GM12878 (cell line): Measurements from ENCODE around the gene GAL3ST2. TPM values are rescaled to one million over a fixed set of nuclear protein-coding genes. Genes with fewer than 3 reads are reported as not detected.

Source experiments
- ATAC-seq: fragments of 200-7000 bp; cut with Tn5 transposase; 3 replicates; pipeline ENCODE4 v1.9.1; 2020; ENCODE audit warnings: mild to moderate bottlenecking, moderate library complexity
- BruUV-seq: library from RNA; stranded (reverse); fragments of 400-500 nt; replicated peaks from 2 replicates; lab custom pipeline; 2021; lab: Mats Ljungman, UMichigan
- CTCF ChIA-PET: fragments of 300-600 bp; sonication (Branson Sonifier 250); formaldehyde crosslinking; extraction: SDS; loops from one replicate; lab custom pipeline; 2021; ENCODE audit warnings: inconsistent platforms; lab: Yijun Ruan, JAX
- POLR2A ChIA-PET: fragments of 350-600 bp; formaldehyde crosslinking; extraction: SDS; loops from one replicate; lab custom pipeline; 2021; ENCODE audit warnings: inconsistent platforms; lab: Charles Lee
- RAD21 ChIA-PET: fragments of 300-600 bp; sonication (Branson Sonifier 250); formaldehyde crosslinking; loops from one replicate; lab custom pipeline; 2023; ENCODE audit warnings: antibody characterized with exemption; ENCODE audit not compliant: unreplicated experiment; lab: Charles Lee
- SMC1A ChIA-PET: fragments of 300-600 bp; sonication (Branson Sonifier 250); formaldehyde crosslinking; loops from one replicate; lab custom pipeline; 2023; ENCODE audit not compliant: unreplicated experiment, uncharacterized antibody; lab: Charles Lee
- DNase-seq: peaks from one replicate; pipeline ENCODE4 v3.0.0-alpha.2; 2011; ENCODE audit warnings: low read depth, low spot score
- FAIRE-seq: peaks from 3 replicates; lab custom pipeline; 2011; peaks lifted over from hg19 to GRCh38; lab: Jason Lieb, UNC
- H2AFZ ChIP-seq: 2 replicates; pipeline ENCODE4 v1.6.0; 2011; ENCODE audit warnings: low read depth, low read length, control low read depth; ENCODE audit not compliant: control insufficient read depth
- H3K27ac ChIP-seq: 2 replicates; pipeline ENCODE4 v1.5.1; 2011; ENCODE audit warnings: control low read depth; ENCODE audit not compliant: control insufficient read depth, insufficient read depth
- H3K27me3 ChIP-seq, 2 experiments: replicated peaks in 1 of 2; 2 replicates each; pipeline versions ENCODE4 v1.6.0 to v1.6.1; 2011; ENCODE audit warnings: low read length in 1 of 2; ENCODE audit not compliant: control insufficient read depth in 2 of 2, insufficient read depth in 2 of 2
- H3K36me3 ChIP-seq, 2 experiments: 2 replicates each; pipeline ENCODE4 v1.5.1; 2011; ENCODE audit warnings: low read length in 1 of 2; ENCODE audit not compliant: control insufficient read depth in 2 of 2, insufficient read depth in 2 of 2
- H3K4me1 ChIP-seq: 2 replicates; pipeline ENCODE4 v1.6.1; 2011; ENCODE audit warnings: mild to moderate bottlenecking, low read length, moderate library complexity, mixed read lengths; ENCODE audit not compliant: control insufficient read depth, insufficient read depth
- H3K4me2 ChIP-seq: 2 replicates; pipeline ENCODE4 v1.6.0; 2011; ENCODE audit warnings: control low read depth; ENCODE audit not compliant: control insufficient read depth, insufficient read depth
- H3K4me3 ChIP-seq: fragments of 200-600 bp; sonication (generic); 2 replicates; pipeline ENCODE4 v1.5.1; 2016
- H3K79me2 ChIP-seq: 2 replicates; pipeline ENCODE4 v1.6.0; 2011; ENCODE audit warnings: low read length; ENCODE audit not compliant: control insufficient read depth, insufficient read depth
- H3K9ac ChIP-seq: 2 replicates; pipeline ENCODE4 v1.8.0; 2011; ENCODE audit warnings: low read length, control low read depth, mixed read lengths; ENCODE audit not compliant: control insufficient read depth, insufficient read depth
- H3K9me3 ChIP-seq: replicated peaks from 3 replicates; pipeline ENCODE4 v1.5.1; 2011; ENCODE audit warnings: mild to moderate bottlenecking, low read length; ENCODE audit not compliant: control insufficient read depth, insufficient read depth
- H4K20me1 ChIP-seq: 2 replicates; pipeline ENCODE4 v1.6.0; 2011; ENCODE audit not compliant: control insufficient read depth, insufficient read depth
- BACH1 ChIP-seq: fragments of 450-650 bp; IDR thresholded peaks from 2 replicates; pipeline ENCODE4 v1.6.1; 2017; ENCODE audit warnings: mild to moderate bottlenecking, borderline replicate concordance
- BRCA1 ChIP-seq: IDR thresholded peaks from 2 replicates; pipeline ENCODE4 v1.6.1; 2011; ENCODE audit warnings: low read depth, low read length, improper control_type of control experiment
- CHD2 ChIP-seq: IDR thresholded peaks from 2 replicates; pipeline ENCODE4 v1.6.1; 2011; ENCODE audit warnings: low read depth, low read length, improper control_type of control experiment, borderline replicate concordance
- EGR1 ChIP-seq, 2 experiments: IDR thresholded peaks; 1 replicate in 1 of 2; 2 replicates in 1 of 2; pipeline ENCODE4 v1.6.1; 2011 to 2012; ENCODE audit warnings: low read depth in 2 of 2, low read length in 2 of 2, borderline replicate concordance in 1 of 2, mild to moderate bottlenecking in 1 of 2, moderate library complexity in 1 of 2
- ESRRA ChIP-seq: IDR thresholded peaks from 2 replicates; pipeline ENCODE4 v1.6.1; 2012; ENCODE audit warnings: mild to moderate bottlenecking, low read length, improper control_type of control experiment
- EZH2 ChIP-seq: IDR thresholded peaks from 2 replicates; pipeline ENCODE4 v1.6.1; 2012; ENCODE audit warnings: low read depth, mild to moderate bottlenecking, control low read depth, inconsistent platforms, low read length, borderline replicate concordance; ENCODE audit not compliant: control insufficient read depth
- MTA3 ChIP-seq: IDR thresholded peaks from 2 replicates; pipeline ENCODE4 v1.6.1; 2012; ENCODE audit warnings: low read length, inconsistent platforms, borderline replicate concordance
- NFYA ChIP-seq: IDR thresholded peaks from 2 replicates; pipeline ENCODE4 v1.6.1; 2011; ENCODE audit warnings: low read depth, mild to moderate bottlenecking, low read length, improper control_type of control experiment, borderline replicate concordance
- POLR2A ChIP-seq: IDR thresholded peaks from 2 replicates; pipeline ENCODE4 v1.6.1; 2011; ENCODE audit warnings: low read depth, mild to moderate bottlenecking, low read length
- RAD21 ChIP-seq: IDR thresholded peaks from 2 replicates; pipeline ENCODE4 v1.6.1; 2011; ENCODE audit warnings: mild to moderate bottlenecking, low read depth, low read length, moderate library complexity; ENCODE audit not compliant: insufficient read depth
- RAD51 ChIP-seq: fragments of 450-650 bp; IDR thresholded peaks from 2 replicates; pipeline ENCODE4 v1.6.1; 2016; ENCODE audit warnings: moderate library complexity, mild to moderate bottlenecking, inconsistent platforms
- RB1 ChIP-seq: fragments of 450-650 bp; formaldehyde crosslinking; IDR thresholded peaks from 2 replicates; pipeline ENCODE4 v1.6.1; 2017; ENCODE audit warnings: mild to moderate bottlenecking, borderline replicate concordance
- ZNF384 ChIP-seq: IDR thresholded peaks from 2 replicates; pipeline ENCODE4 v1.6.1; 2012; ENCODE audit warnings: low read depth, mild to moderate bottlenecking, low read length, improper control_type of control experiment, borderline replicate concordance
- ZZZ3 ChIP-seq: IDR thresholded peaks from 2 replicates; pipeline ENCODE4 v1.6.1; 2011; ENCODE audit warnings: low read depth; ENCODE audit not compliant: control insufficient read depth, insufficient read length
- WGBS: methylation state at CpG from one replicate; pipeline ENCODE4 v1.1.6; 2016; ENCODE audit warnings: low lambda C conversion rate; ENCODE audit not compliant: insufficient replicate concordance, insufficient coverage; ENCODE audit errors: missing lambda C conversion rate; 5-methylcytosine and 5-hydroxymethylcytosine counted together
- in situ Hi-C: fragments of 300-500 bp; cut with MboI; formaldehyde crosslinking; loops from 9 replicates; pipeline ENCODE4 v1.14.3; 2018; ENCODE audit warnings: mixed read lengths
- intact Hi-C: fragments of 100-400 bp; cut with micrococcal nuclease; formaldehyde crosslinking; loops from one replicate; pipeline ENCODE4 v1.14.2; 2022; ENCODE audit not compliant: unreplicated experiment
- polyA plus RNA-seq, 11 experiments: library from polyadenylated mRNA; depleted of rRNA in 4 of 11; unstranded in 6 of 11; stranded (reverse) in 5 of 11; fragments of >200 nt; fragmentation: Nextera tagmentation in 4 of 11; fragmentation: Illumina TruSeq in 1 of 11; extraction: Ambion mirVana in 4 of 11; extraction: Trizol in 1 of 11; gene quantifications; 1 replicate in 1 of 11; 2 replicates in 10 of 11; pipeline versions ENCODE4 v1.2.1 to v1.2.3, GENCODE V29; 2011 to 2016; ENCODE audit warnings: inconsistent platforms in 2 of 11, missing spikeins in 2 of 11, low read depth in 1 of 11
- total RNA-seq, 4 experiments: library from RNA; depleted of rRNA in 3 of 4; stranded (reverse); fragments of >200 nt in 3 of 4; fragmentation: Illumina TruSeq in 1 of 4; extraction: Trizol in 1 of 4; gene quantifications; 2 replicates each; pipeline versions ENCODE4 v1.2.1 to v1.2.3, GENCODE V29; 2013 to 2021
- TF ChIP-seq, protein P1 (sequence below): IDR thresholded peaks from 2 replicates; pipeline ENCODE4 v1.6.1; 2012; ENCODE audit warnings: improper control_type of control experiment, low read depth, low read length; ENCODE audit not compliant: insufficient replicate concordance
- TF ChIP-seq, protein P2 (sequence below): fragments of 450-650 bp; IDR thresholded peaks from 2 replicates; pipeline ENCODE4 v1.6.1; 2018; ENCODE audit warnings: mild to moderate bottlenecking, low read depth, moderate library complexity; ENCODE audit not compliant: partially characterized antibody

GAL3ST2 gene
- total and polyA plus RNA-seq, 10 of the 15 experiments (the other 5 are each of a cell fraction or from before 2014, with no cell fraction given): 0.09 to 0.36 (median 0.11) TPM; not detected in 7

DNA sequence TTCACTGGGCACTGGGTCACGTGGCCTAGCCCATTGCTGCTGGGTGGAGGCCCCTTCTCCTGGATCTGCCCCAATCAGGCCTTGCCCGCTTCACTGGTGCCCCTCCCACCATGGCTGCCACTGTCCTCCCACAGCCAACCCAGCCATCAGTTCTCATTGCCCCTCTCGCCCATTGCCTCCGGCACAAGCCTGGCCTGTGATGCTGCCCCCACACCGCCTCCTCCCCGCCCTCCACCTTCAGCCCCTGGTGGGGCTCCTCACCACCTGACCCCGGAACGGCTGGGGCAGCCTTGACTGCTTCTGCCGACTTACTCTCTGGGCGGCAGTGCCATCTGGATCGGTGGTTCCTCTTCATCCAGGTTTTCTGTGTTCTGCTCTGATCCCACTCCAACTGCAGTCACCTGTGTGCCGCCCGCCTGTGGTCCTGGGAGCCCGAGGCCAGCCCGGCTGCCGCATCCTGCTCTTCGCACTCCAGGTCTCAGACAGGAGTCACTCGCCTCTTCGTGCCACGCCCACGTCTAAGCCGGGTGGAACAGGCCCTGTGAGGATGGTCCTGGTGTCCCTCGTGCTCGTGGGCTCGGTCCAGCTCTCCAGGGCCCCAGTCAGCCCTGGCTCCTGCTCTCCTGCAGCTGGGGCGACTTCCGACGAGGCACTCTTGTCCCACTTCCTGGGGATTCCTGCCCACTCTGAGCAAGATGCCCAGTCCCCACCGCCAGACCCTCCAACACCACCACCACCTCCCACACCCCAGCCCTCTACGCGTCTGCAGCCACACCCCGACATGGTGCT is 28.0 kb upstream of the GAL3ST2 start:
- no peak overlapping the region for H3K9ac ChIP-seq
- 95% methylated on average over 28 of the region's 32 CpGs for WGBS
- peaks cover 2 to 14% of the 10 kb centered on the region in 2 experiments for H3K36me3 ChIP-seq
- no peak overlapping the region for H3K4me2 ChIP-seq
- no peaks in the 10 kb centered on the region for H4K20me1 ChIP-seq
- H2AFZ ChIP-seq: no peak overlapping the region
- BruUV-seq: no TSS peak
- no peaks in the 10 kb centered on the region; the same call in 2 of the 3 replicates for H3K9me3 ChIP-seq
- H3K79me2 ChIP-seq: no peaks in the 10 kb centered on the region
- no peaks in the 10 kb centered on the region for H3K4me1 ChIP-seq
- DNase-seq (no peak), FAIRE-seq (no peak), ATAC-seq (no peak)
- H3K27me3 ChIP-seq: no peaks in the 10 kb centered on the region
- no peak overlapping the region for H3K4me3 ChIP-seq
- no peak overlapping the region for H3K27ac ChIP-seq
- intact Hi-C loops: no loop called here
- ChIA-PET POLR2A (no interaction called here), RAD21 (no interaction called here), CTCF (no interaction called here), SMC1A (no interaction called here)
- in situ Hi-C loops: no loop called here
- TF ChIP-seq ZNF384 (no peak), RAD21 (no peak), RB1 (no peak), MTA3 (no peak), EGR1 (IDR thresholded peaks at IDR 0.05; ENCODE audit: borderline replicate concordance in 1 of 2, low read depth in 2 of 2, low read length in 2 of 2) (no peak), ESRRA (no peak), CHD2 (no peak), ZZZ3 (no peak), BACH1 (no peak), POLR2A (no peak), RAD51 (no peak), NFYA (no peak), EZH2 (no peak), BRCA1 (no peak)
- TF ChIP-seq, protein P1, sequence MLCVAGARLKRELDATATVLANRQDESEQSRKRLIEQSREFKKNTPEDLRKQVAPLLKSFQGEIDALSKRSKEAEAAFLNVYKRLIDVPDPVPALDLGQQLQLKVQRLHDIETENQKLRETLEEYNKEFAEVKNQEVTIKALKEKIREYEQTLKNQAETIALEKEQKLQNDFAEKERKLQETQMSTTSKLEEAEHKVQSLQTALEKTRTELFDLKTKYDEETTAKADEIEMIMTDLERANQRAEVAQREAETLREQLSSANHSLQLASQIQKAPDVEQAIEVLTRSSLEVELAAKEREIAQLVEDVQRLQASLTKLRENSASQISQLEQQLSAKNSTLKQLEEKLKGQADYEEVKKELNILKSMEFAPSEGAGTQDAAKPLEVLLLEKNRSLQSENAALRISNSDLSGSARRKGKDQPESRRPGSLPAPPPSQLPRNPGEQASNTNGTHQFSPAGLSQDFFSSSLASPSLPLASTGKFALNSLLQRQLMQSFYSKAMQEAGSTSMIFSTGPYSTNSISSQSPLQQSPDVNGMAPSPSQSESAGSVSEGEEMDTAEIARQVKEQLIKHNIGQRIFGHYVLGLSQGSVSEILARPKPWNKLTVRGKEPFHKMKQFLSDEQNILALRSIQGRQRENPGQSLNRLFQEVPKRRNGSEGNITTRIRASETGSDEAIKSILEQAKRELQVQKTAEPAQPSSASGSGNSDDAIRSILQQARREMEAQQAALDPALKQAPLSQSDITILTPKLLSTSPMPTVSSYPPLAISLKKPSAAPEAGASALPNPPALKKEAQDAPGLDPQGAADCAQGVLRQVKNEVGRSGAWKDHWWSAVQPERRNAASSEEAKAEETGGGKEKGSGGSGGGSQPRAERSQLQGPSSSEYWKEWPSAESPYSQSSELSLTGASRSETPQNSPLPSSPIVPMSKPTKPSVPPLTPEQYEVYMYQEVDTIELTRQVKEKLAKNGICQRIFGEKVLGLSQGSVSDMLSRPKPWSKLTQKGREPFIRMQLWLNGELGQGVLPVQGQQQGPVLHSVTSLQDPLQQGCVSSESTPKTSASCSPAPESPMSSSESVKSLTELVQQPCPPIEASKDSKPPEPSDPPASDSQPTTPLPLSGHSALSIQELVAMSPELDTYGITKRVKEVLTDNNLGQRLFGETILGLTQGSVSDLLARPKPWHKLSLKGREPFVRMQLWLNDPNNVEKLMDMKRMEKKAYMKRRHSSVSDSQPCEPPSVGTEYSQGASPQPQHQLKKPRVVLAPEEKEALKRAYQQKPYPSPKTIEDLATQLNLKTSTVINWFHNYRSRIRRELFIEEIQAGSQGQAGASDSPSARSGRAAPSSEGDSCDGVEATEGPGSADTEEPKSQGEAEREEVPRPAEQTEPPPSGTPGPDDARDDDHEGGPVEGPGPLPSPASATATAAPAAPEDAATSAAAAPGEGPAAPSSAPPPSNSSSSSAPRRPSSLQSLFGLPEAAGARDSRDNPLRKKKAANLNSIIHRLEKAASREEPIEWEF: no peak
- TF ChIP-seq, protein P2, sequence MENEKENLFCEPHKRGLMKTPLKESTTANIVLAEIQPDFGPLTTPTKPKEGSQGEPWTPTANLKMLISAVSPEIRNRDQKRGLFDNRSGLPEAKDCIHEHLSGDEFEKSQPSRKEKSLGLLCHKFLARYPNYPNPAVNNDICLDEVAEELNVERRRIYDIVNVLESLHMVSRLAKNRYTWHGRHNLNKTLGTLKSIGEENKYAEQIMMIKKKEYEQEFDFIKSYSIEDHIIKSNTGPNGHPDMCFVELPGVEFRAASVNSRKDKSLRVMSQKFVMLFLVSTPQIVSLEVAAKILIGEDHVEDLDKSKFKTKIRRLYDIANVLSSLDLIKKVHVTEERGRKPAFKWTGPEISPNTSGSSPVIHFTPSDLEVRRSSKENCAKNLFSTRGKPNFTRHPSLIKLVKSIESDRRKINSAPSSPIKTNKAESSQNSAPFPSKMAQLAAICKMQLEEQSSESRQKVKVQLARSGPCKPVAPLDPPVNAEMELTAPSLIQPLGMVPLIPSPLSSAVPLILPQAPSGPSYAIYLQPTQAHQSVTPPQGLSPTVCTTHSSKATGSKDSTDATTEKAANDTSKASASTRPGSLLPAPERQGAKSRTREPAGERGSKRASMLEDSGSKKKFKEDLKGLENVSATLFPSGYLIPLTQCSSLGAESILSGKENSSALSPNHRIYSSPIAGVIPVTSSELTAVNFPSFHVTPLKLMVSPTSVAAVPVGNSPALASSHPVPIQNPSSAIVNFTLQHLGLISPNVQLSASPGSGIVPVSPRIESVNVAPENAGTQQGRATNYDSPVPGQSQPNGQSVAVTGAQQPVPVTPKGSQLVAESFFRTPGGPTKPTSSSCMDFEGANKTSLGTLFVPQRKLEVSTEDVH: no peak
